Left lung (tissue), 10 donors: Measurements from ENCODE around the gene KRTAP9-1. TPM values are rescaled to one million over a fixed set of nuclear protein-coding genes. Genes with fewer than 3 reads are reported as not detected.

ENCODE experiments used
- ATAC-seq: fragments of 200-7000 bp; cut with Tn5 transposase; one replicate; pipeline ENCODE4 v1.9.1; 2020; ENCODE audit warnings: moderate library complexity
- DNase-seq, 4 donors: peaks; one replicate each; pipeline ENCODE4 v3.0.0-alpha.2; 2013 to 2020
- H3K27ac ChIP-seq, 2 donors: fragments of 200-600 bp; sonication (generic) in 1 of 2; one replicate each; pipeline versions ENCODE4 v1.5.0 to v1.8.0; 2020 to 2021
- H3K27me3 ChIP-seq, 2 donors: fragments of 200-600 bp; sonication (generic) in 1 of 2; one replicate each; pipeline versions ENCODE4 v1.5.0 to v1.8.0; 2020 to 2021
- H3K36me3 ChIP-seq, 2 donors: fragments of 200-600 bp; sonication (generic) in 1 of 2; one replicate each; pipeline versions ENCODE4 v1.5.0 to v1.8.0; 2020 to 2021
- H3K4me1 ChIP-seq, 2 donors: fragments of 200-600 bp; one replicate each; pipeline ENCODE4 v1.8.0; 2021
- H3K4me3 ChIP-seq, 2 donors: fragments of 200-600 bp; sonication (generic) in 1 of 2; one replicate each; pipeline versions ENCODE4 v1.5.0 to v1.8.0; 2020 to 2021; ENCODE audit warnings: mild to moderate bottlenecking in 1 of 2
- H3K9me3 ChIP-seq, 2 donors: fragments of 200-600 bp; sonication (generic) in 1 of 2; one replicate each; pipeline versions ENCODE4 v1.5.0 to v1.8.0; 2020 to 2021
- CTCF ChIP-seq, 2 donors: fragments of 200-600 bp; sonication (generic) in 1 of 2; IDR thresholded peaks; one replicate each; pipeline versions ENCODE4 v1.5.0 to v1.8.0; 2021; ENCODE audit warnings: antibody characterized with exemption in 2 of 2
- intact Hi-C, 2 donors: fragments of 100-400 bp; cut with DNase I; formaldehyde crosslinking; loops; one replicate each; pipeline versions ENCODE4 v1.11.2 to v1.14.2; 2022
- polyA plus RNA-seq, 6 donors: library from polyadenylated mRNA; unstranded; fragments of 120-200 nt; gene quantifications; one replicate each; pipeline ENCODE4 v1.2.1, GENCODE V29; 2013; ENCODE audit not compliant: insufficient read length in 6 of 6
- total RNA-seq, 2 donors: library from RNA; stranded (reverse); fragmentation: NEBNext Ultra II Directional; extraction: Animal tissue kit (Norgen Biotek cat#: 25700); gene quantifications; one replicate each; pipeline ENCODE4 v1.2.1, GENCODE V29; 2021
- donor health status: DM: no; HTN: yes; CAD: no.
- donor health status: DM: no; HTN: no; CAD: no.

The KRTAP9-1 gene
- total and polyA plus RNA-seq, 8 donors, result not detected

DNA sequence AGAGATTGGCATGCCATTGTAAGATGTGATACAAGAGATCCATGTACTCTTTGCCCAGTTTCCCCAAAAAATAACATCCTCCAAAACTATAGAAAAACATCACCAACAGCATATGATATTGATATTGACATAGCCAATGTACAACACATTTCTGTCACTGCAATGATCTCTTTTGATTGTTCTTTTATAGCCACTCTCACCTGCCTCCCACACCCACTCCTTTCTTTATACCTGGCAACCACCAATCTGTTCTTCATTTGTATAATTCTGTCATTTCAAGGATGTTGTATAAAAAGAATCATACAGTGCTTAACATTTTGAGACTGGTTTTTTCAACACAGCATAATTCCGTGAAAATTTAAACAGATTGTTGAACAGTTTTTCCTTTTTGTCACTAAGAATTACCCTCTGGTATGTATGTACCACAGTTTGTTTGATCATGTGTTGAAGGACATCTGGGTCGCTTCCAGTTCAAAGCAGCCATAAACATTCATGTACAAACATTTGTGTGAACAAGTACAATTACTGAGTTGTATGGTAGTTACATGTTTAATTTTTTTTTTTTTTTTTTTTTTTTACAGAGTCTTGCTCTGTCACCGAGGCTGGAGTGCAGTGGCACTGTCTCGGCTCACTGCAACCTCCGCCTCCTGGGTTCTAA lies 9.9 kb downstream of the KRTAP9-1 start:
- no peak overlapping the region for H3K4me3 ChIP-seq

GRCh38 chr17:41211845-41212466 lies 22.3 kb downstream of the KRTAP9-1 start:
- ATAC-seq, result no peak
- TF ChIP-seq CTCF (IDR thresholded peaks at IDR 0.05), result no peak

More for the DNA sequence above, 9.9 kb downstream of the KRTAP9-1 start:
- no peaks in the 10 kb centered on the region for H3K4me1 ChIP-seq
- no peak overlapping the region for H3K27ac ChIP-seq
- DNase-seq, result no peak
- peaks cover 0 to 5% of the 10 kb centered on the region in 2 donors for H3K9me3 ChIP-seq
- intact Hi-C loops, result no loop called here
- no peak for TF ChIP-seq CTCF (IDR thresholded peaks at IDR 0.05)
- no peak for ATAC-seq
- H3K36me3 ChIP-seq, result no peaks in the 10 kb centered on the region
- H3K27me3 ChIP-seq, result no peaks in the 10 kb centered on the region

GRCh38 chr17:41212524-41213169 lies 23.0 kb downstream of the KRTAP9-1 start:
- no peak for ATAC-seq
- H3K27me3 ChIP-seq, result peaks cover 0 to 43% of the 10 kb centered on the region in 2 donors
- no peak overlapping the region for H3K4me3 ChIP-seq
- intact Hi-C loops, result no loop called here
- peak in 1 of 4 donors; percentile 53 for DNase-seq
- no peaks in the 10 kb centered on the region for H3K9me3 ChIP-seq
- no peaks in the 10 kb centered on the region for H3K4me1 ChIP-seq
- H3K27ac ChIP-seq, result no peak overlapping the region
- no peaks in the 10 kb centered on the region for H3K36me3 ChIP-seq
- no peak for TF ChIP-seq CTCF (IDR thresholded peaks at IDR 0.05)

More at GRCh38 chr17:41211845-41212466, 22.3 kb downstream of the KRTAP9-1 start:
- no peak overlapping the region for H3K4me3 ChIP-seq
- peaks cover 0 to 42% of the 10 kb centered on the region in 2 donors for H3K27me3 ChIP-seq
- H3K36me3 ChIP-seq, result no peaks in the 10 kb centered on the region
- H3K4me1 ChIP-seq, result no peaks in the 10 kb centered on the region
- H3K27ac ChIP-seq, result no peak overlapping the region
- DNase-seq, result no peak
- H3K9me3 ChIP-seq, result no peaks in the 10 kb centered on the region
- intact Hi-C loops, result no loop called here

DNA sequence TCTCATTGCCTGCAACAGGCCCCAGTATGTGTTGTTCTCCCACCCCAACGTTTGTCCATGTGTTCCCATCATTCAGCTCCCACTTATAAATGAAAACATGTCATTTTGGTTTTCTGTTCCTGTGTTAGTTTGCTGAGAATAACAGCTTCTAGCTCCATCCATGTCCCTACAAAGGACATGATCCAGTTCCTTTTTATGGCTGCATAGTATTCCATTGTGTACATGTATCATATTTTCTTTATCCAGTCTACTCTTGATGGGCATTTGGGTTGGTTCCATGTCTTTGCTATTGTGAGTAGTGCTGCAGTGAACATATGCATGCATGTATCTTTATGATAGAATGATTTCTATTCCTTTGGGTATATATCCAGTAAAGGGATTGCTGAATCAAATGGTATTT lies 26.0 kb downstream of the KRTAP9-1 start:
- intact Hi-C loops, result no loop called here
- Histone ChIP-seq H3K9me3 (no peaks in the 10 kb centered on the region), H3K27ac (no peak overlapping the region), H3K4me1 (no peaks in the 10 kb centered on the region), H3K36me3 (no peaks in the 10 kb centered on the region), H3K4me3 (no peak overlapping the region), H3K27me3 (peaks cover 0 to 32% of the 10 kb centered on the region in 2 donors)
- no peak for TF ChIP-seq CTCF (IDR thresholded peaks at IDR 0.05)
- no peak for ATAC-seq
- no peak for DNase-seq

DNA sequence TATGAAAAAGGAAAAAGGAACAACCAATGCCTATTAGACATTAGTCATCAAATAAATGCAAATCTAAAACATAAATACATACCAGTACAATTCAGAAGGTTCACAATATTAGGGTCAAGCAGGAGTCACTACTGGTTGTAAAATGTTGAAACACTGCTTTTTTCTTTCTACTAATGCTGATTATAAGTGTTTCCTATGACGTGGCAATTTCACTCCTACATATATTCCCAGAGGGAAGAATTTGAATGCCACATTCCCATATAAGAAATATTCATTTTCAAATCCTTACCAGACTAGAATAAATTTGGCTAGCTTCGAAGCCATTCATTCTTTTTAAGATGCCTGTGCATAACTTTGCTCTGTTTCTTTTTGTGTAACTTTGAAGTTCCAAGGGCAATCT lies 34.1 kb downstream of the KRTAP9-1 start:
- intact Hi-C loops, result no loop called here
- ATAC-seq (no peak), DNase-seq (no peak)

More for the DNA sequence above, 34.1 kb downstream of the KRTAP9-1 start:
- Histone ChIP-seq H3K9me3 (no peaks in the 10 kb centered on the region), H3K36me3 (no peaks in the 10 kb centered on the region), H3K4me1 (no peaks in the 10 kb centered on the region), H3K27ac (no peak overlapping the region), H3K4me3 (no peak overlapping the region), H3K27me3 (peaks cover 0 to 14% of the 10 kb centered on the region in 2 donors)
- TF ChIP-seq CTCF (IDR thresholded peaks at IDR 0.05), result no peak
